Measurements from ENCODE around the gene HBEGF. TPM values are rescaled to one million over a fixed set of nuclear protein-coding genes. Genes with fewer than 3 reads are reported as not detected.
A peak's percentile ranks its signal among the peaks of the same experiment; 100 is the strongest.

HBEGF gene
- total RNA-seq, 1 donor: 2.5 TPM

DNA sequence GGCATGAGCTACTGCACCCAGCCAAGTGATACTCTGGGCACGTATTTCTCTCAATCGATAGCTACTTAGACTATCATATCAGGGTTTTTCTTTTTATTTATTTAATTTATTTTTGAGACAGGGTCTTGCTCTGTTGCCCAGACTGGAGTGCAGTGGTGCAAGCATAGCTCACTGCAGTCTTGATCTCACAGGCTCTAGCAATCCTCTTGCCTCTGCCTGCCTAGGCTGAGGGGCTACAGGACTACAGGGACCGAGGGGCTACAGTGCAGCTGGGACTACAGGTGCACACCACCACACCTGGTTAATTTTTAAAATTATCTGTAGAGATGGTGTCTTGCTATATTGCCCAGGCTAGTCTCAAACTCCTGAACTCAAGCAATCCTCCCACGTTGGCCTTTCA is 34.9 kb upstream of the HBEGF start:
- H4K20me1 ChIP-seq (ENCODE audit: insufficient read depth, low read length): no peaks in the 10 kb centered on the region
- no peaks in the 10 kb centered on the region for H3K4me1 ChIP-seq (ENCODE audit: insufficient read depth, low read length)
- no peak for DNase-seq (ENCODE audit: insufficient read length, low spot score, missing footprints)
- no peak overlapping the region for H2AFZ ChIP-seq (ENCODE audit: low read length)
- no peak overlapping the region for H3K4me3 ChIP-seq (ENCODE audit: insufficient read depth, low read length)
- no peaks in the 10 kb centered on the region for H3K36me3 ChIP-seq (ENCODE audit: insufficient read depth, low read length)
- H3K27ac ChIP-seq (ENCODE audit: low read depth, low read length): no peak overlapping the region
- H3K27me3 ChIP-seq (ENCODE audit: insufficient read depth, low read length): no peaks in the 10 kb centered on the region
- H3K79me2 ChIP-seq (ENCODE audit: insufficient read depth, low read length): no peaks in the 10 kb centered on the region
- H3K9me3 ChIP-seq (ENCODE audit: low read depth, low read length): no peaks in the 10 kb centered on the region
- H3K4me2 ChIP-seq (ENCODE audit: insufficient read depth, low read length): no peak overlapping the region
- TF ChIP-seq, protein P1, sequence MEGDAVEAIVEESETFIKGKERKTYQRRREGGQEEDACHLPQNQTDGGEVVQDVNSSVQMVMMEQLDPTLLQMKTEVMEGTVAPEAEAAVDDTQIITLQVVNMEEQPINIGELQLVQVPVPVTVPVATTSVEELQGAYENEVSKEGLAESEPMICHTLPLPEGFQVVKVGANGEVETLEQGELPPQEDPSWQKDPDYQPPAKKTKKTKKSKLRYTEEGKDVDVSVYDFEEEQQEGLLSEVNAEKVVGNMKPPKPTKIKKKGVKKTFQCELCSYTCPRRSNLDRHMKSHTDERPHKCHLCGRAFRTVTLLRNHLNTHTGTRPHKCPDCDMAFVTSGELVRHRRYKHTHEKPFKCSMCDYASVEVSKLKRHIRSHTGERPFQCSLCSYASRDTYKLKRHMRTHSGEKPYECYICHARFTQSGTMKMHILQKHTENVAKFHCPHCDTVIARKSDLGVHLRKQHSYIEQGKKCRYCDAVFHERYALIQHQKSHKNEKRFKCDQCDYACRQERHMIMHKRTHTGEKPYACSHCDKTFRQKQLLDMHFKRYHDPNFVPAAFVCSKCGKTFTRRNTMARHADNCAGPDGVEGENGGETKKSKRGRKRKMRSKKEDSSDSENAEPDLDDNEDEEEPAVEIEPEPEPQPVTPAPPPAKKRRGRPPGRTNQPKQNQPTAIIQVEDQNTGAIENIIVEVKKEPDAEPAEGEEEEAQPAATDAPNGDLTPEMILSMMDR (IDR thresholded peaks at IDR 0.05; ENCODE audit: extremely low read depth, low read depth, low read length): no peak

DNA sequence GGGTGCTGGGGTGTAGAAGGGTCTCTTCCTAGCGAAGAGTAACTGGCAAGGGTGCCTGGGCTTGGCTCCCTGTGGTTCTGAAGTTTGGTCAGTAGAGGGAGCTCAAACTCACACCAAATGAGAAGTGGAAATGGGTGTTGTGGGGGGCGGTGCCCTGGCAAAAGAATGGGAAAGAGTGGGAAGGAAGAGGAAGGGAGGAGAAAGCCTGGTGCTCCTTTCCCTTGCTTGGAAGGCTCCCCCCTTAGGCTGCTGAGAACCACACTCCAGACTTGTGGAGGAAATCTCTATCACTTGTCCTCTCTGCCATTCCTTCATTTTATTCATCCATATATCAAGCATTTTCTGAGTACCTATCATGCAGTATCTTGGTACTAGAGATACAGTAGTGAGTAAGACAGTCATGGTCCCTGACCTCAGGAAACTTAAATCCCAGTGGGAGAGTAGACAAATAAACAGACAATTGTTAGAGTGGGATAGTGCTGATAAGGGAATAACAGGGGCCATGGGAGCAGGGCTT is 26.6 kb upstream of the HBEGF start:
- H3K79me2 ChIP-seq (ENCODE audit: insufficient read depth, low read length): no peaks in the 10 kb centered on the region
- no peak overlapping the region for H3K4me3 ChIP-seq (ENCODE audit: insufficient read depth, low read length)
- peak overlapping the region; percentile 48 for H3K4me2 ChIP-seq (ENCODE audit: insufficient read depth, low read length)
- DNase-seq (ENCODE audit: insufficient read length, low spot score, missing footprints): peak; percentile 87
- no peak overlapping the region for H3K27ac ChIP-seq (ENCODE audit: low read depth, low read length)
- H3K36me3 ChIP-seq (ENCODE audit: insufficient read depth, low read length): no peaks in the 10 kb centered on the region
- H3K27me3 ChIP-seq (ENCODE audit: insufficient read depth, low read length): no peaks in the 10 kb centered on the region
- TF ChIP-seq, protein P1 (IDR thresholded peaks at IDR 0.05; ENCODE audit: extremely low read depth, low read depth, low read length): peak; percentile 93
- no peaks in the 10 kb centered on the region for H3K9me3 ChIP-seq (ENCODE audit: low read depth, low read length)
- no peaks in the 10 kb centered on the region for H4K20me1 ChIP-seq (ENCODE audit: insufficient read depth, low read length)
- H3K4me1 ChIP-seq (ENCODE audit: insufficient read depth, low read length): peaks cover 7% of the 10 kb centered on the region
- peak overlapping the region; percentile 71 for H2AFZ ChIP-seq (ENCODE audit: low read length)

DNA sequence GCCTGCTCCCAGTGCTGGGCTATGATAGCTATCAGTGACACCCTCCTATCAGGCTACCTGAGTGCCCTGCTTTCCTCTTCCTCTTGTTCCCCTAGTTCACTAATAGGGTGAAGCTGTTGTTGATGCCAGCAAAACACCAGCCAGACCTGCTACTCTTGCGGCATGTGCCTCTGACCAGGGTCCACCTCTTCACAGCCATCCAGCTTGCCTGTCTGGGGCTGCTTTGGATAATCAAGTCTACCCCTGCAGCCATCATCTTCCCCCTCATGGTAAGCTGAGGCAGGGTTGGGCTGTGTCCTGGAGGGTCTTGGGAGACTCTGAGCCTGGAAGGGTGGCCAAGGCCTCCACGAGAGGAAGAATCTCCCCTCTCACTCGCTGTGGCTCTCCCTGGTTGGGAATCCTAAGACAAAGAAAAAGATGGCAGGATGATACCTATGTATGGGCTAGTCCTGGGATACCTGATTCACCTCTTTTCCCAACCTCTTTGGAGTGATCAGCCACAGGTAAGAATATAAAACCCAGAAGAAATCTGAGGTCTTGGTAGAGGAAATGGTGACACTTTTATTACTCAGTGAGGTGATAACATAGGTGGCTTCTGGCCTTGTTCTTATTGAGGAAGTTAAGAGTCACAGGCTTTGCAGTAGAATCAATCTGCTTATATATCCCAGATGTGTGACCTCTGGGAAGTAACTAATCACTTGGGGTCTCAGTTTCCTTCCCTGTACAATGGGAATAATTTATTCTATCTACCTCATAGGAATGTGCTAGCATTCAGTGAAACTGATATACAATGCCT is 25.2 kb upstream of the HBEGF start:
- no peaks in the 10 kb centered on the region for H3K36me3 ChIP-seq (ENCODE audit: insufficient read depth, low read length)
- no peaks in the 10 kb centered on the region for H4K20me1 ChIP-seq (ENCODE audit: insufficient read depth, low read length)
- no peaks in the 10 kb centered on the region for H3K79me2 ChIP-seq (ENCODE audit: insufficient read depth, low read length)
- no peaks in the 10 kb centered on the region for H3K27me3 ChIP-seq (ENCODE audit: insufficient read depth, low read length)
- peaks cover 7% of the 10 kb centered on the region for H3K4me1 ChIP-seq (ENCODE audit: insufficient read depth, low read length)
- H2AFZ ChIP-seq (ENCODE audit: low read length): no peak overlapping the region
- H3K9me3 ChIP-seq (ENCODE audit: low read depth, low read length): no peaks in the 10 kb centered on the region
- no peak for DNase-seq (ENCODE audit: insufficient read length, low spot score, missing footprints)
- no peak overlapping the region for H3K4me3 ChIP-seq (ENCODE audit: insufficient read depth, low read length)
- no peak overlapping the region for H3K4me2 ChIP-seq (ENCODE audit: insufficient read depth, low read length)
- TF ChIP-seq, protein P1 (IDR thresholded peaks at IDR 0.05; ENCODE audit: extremely low read depth, low read depth, low read length): no peak
- no peak overlapping the region for H3K27ac ChIP-seq (ENCODE audit: low read depth, low read length)

DNA sequence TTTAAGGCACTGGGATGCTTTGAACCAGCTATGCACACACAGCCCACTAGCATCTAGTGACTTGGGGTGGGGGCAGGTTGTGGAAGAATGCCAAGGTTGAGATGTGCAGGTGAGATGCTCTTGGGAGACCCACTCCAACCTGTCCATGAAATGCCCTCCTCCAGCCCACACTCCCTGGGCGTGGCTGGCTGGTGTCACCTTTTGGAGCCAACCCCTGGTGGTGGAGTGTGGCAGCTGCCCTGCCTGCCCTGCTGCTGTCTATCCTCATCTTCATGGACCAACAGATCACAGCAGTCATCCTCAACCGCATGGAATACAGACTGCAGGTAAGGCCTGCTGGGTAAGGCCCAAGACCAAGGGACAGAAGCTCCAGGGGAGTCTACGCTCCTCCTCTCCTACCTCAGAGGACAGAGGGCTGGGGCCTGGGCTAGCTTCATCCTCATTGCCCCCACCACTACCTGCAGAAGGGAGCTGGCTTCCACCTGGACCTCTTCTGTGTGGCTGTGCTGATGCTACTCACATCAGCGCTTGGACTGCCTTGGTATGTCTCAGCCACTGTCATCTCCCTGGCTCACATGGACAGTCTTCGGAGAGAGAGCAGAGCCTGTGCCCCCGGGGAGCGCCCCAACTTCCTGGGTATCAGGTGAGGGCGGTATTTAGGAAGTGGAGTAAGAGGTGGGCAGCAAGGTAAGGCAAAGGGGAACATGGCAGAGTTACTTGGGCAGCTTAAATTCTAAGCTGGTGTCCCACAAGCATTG is 21.0 kb upstream of the HBEGF start:
- Histone ChIP-seq H2AFZ (ENCODE audit: low read length) (no peak overlapping the region), H3K27ac (ENCODE audit: low read depth, low read length) (no peak overlapping the region), H3K4me2 (ENCODE audit: insufficient read depth, low read length) (no peak overlapping the region), H3K4me1 (ENCODE audit: insufficient read depth, low read length) (no peaks in the 10 kb centered on the region), H3K9me3 (ENCODE audit: low read depth, low read length) (no peaks in the 10 kb centered on the region), H3K4me3 (ENCODE audit: insufficient read depth, low read length) (no peak overlapping the region), H3K36me3 (ENCODE audit: insufficient read depth, low read length) (no peaks in the 10 kb centered on the region), H4K20me1 (ENCODE audit: insufficient read depth, low read length) (no peaks in the 10 kb centered on the region), H3K79me2 (ENCODE audit: insufficient read depth, low read length) (no peaks in the 10 kb centered on the region), H3K27me3 (ENCODE audit: insufficient read depth, low read length) (peaks cover 5% of the 10 kb centered on the region)
- no peak for DNase-seq (ENCODE audit: insufficient read length, low spot score, missing footprints)
- TF ChIP-seq, protein P1 (IDR thresholded peaks at IDR 0.05; ENCODE audit: extremely low read depth, low read depth, low read length): no peak

All from osteoblast (primary cell).